ENCODE results near the gene RIMBP2.

DNA sequence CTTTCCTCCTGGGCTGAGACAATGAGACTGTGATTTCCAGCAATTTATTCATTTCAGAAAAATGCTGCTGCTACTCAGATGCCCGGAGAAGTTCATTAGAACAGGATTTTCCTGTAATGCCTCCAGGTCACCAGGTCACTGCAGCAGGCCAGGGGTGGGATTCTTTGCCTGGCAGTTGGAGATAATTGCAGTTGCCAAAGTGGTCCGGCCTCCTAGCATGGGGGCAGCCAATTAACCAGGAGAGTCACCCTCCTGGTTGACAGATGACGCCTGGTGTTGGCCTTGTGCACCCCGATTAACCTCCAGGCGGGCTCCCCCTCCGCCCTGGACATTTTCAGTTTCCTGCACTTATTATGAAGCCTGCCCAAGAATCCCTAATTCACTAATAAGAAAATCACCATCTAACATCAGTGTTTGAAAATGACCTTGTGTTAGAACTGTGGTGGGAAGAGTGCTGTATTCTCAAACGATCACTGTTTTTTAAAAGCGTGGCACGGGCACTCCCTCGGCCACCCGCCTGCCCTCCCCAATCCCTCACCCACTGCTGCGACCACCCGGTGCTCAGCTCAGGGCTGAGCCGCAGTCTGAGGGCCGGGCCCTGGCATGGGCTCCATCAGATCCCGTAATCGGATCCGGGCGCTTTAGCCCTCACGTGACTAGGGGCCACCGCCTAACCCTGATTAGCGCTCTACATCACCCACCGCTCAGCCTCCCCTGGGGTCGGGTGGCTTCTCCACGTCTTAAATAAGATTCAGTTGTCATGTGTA, 12.9 kb downstream of the RIMBP2 start:
- no peak for TF ChIP-seq EZH2 (IDR thresholded peaks at IDR 0.05; ENCODE audit: borderline replicate concordance, low read depth, low read length, severe bottlenecking)
- TF ChIP-seq, protein P1, sequence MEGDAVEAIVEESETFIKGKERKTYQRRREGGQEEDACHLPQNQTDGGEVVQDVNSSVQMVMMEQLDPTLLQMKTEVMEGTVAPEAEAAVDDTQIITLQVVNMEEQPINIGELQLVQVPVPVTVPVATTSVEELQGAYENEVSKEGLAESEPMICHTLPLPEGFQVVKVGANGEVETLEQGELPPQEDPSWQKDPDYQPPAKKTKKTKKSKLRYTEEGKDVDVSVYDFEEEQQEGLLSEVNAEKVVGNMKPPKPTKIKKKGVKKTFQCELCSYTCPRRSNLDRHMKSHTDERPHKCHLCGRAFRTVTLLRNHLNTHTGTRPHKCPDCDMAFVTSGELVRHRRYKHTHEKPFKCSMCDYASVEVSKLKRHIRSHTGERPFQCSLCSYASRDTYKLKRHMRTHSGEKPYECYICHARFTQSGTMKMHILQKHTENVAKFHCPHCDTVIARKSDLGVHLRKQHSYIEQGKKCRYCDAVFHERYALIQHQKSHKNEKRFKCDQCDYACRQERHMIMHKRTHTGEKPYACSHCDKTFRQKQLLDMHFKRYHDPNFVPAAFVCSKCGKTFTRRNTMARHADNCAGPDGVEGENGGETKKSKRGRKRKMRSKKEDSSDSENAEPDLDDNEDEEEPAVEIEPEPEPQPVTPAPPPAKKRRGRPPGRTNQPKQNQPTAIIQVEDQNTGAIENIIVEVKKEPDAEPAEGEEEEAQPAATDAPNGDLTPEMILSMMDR (IDR thresholded peaks at IDR 0.05; ENCODE audit: borderline replicate concordance, extremely low read depth, low read length, poor library complexity, severe bottlenecking) = no peak
